Cortex of kidney (tissue), 1 donor: ENCODE results near the gene GNL3.
"Not testable (repeated sequence)": the region's sequence is repeated elsewhere in the genome, so short reads cannot be mapped to it uniquely, and the experiment has no call there.

Experiments
- DNase-seq: peaks from one replicate; lab custom pipeline; 2025; lab: John Stamatoyannopoulos, UW

GNL3 gene

GRCh38 chr3:52685709-52686691 is at the start of gene GNL3, which contains the start of gene PBRM1:
Gene GNL3, plus strand, starts transcription at chr3:52686032. Its CDS starts 61 bp downstream, at chr3:52686093.
Gene PBRM1, minus strand, starts transcription at chr3:52685913.
- peak; percentile 61 for DNase-seq

- no peak for DNase-seq
These were observed 49.2 kb upstream of the GNL3 start for GRCh38 chr3:52636673-52637072.

- no peak for DNase-seq
These were observed 40.3 kb upstream of the GNL3 start for GRCh38 chr3:52645549-52645948.

- no peak for DNase-seq
These were observed 36.2 kb upstream of the GNL3 start for GRCh38 chr3:52649461-52650210.

- DNase-seq: no peak
These were observed 35.4 kb upstream of the GNL3 start for GRCh38 chr3:52650439-52650838.

GRCh38 chr3:52651592-52651991 is 34.2 kb upstream of the GNL3 start:
- DNase-seq: no peak

- no peak for DNase-seq
These were observed 29.9 kb upstream of the GNL3 start for GRCh38 chr3:52655895-52656294.

- DNase-seq: no peak
These were observed 25.8 kb upstream of the GNL3 start for GRCh38 chr3:52660046-52660445.

GRCh38 chr3:52663098-52663497 is 22.7 kb upstream of the GNL3 start:
- no peak for DNase-seq

- DNase-seq: no peak
These were observed 15.0 kb upstream of the GNL3 start for GRCh38 chr3:52670621-52671521.

- no peak for DNase-seq
These were observed 14.2 kb upstream of the GNL3 start for GRCh38 chr3:52671676-52672075.

GRCh38 chr3:52676201-52676600 is 9.6 kb upstream of the GNL3 start:
- not testable (repeated sequence) for DNase-seq

GRCh38 chr3:52678265-52679198 is 7.3 kb upstream of the GNL3 start:
- no peak for DNase-seq

GRCh38 chr3:52679199-52679538 is 6.7 kb upstream of the GNL3 start:
- no peak for DNase-seq

- DNase-seq: no peak
These were observed 6.0 kb upstream of the GNL3 start for GRCh38 chr3:52679811-52680210.

GRCh38 chr3:52681596-52681995 is 4.2 kb upstream of the GNL3 start:
- no peak for DNase-seq

- DNase-seq: no peak
These were observed 3.8 kb upstream of the GNL3 start for GRCh38 chr3:52682016-52682415.

GRCh38 chr3:52683611-52684010 is 2.2 kb upstream of the GNL3 start:
- no peak for DNase-seq

- DNase-seq: no peak
These were observed 1.6 kb upstream of the GNL3 start for GRCh38 chr3:52684184-52684583.

- peak; percentile 19 for DNase-seq
These were observed 535 bp upstream of the GNL3 start for GRCh38 chr3:52685285-52685708.

GRCh38 chr3:52688266-52688665 is 2.4 kb downstream of the GNL3 start:
- DNase-seq: no peak
